ENCODE data around the gene AHNAK. TPM values are rescaled to one million over a fixed set of nuclear protein-coding genes. Genes with fewer than 3 reads are reported as not detected.

The AHNAK gene
- total RNA-seq, 2 experiments from 2014 or later = 0.21 to 0.28 TPM

DNA sequence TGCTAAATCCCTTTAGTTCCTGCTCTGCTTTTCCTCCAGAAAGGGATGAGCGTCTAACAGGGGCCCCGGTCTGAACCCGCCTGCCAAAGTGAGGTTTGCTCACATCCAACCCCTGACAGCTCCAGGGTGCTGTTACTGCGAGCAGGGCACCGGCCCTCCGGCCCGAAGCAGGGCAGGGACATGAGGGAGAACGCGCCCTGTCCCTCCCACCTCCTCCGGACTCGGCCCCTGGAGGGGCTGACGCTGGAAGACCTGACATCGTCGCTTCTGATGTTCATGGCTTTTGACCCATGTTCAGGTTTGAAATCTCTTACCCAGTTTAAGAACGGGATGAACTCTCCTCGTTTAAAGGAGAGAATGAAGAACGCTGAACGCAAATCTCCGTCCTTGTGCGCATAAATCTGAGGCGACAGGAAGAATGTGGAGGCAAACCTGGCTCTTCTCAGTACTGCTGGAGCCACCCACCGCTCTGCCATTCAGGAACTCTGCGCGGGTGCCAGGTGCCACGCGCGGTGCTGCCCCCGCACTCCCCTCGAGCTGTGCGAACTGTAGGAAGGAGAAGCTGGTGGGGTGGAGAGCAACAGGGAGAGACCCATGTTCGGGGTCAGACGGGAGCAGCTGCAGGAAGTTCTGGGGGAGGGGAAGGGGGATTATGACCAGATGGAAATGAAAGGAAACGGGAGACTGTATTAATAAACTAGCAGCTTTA, 27.9 kb upstream of the AHNAK start:
- Histone ChIP-seq H3K9me3 (ENCODE audit: low read length) (no peaks in the 10 kb centered on the region), H4K20me1 (ENCODE audit: insufficient read depth, low read length) (peaks cover 18% of the 10 kb centered on the region), H3K27ac (ENCODE audit: low read depth, low read length, poor library complexity, severe bottlenecking) (peak overlapping the region; percentile 62), H3K79me2 (ENCODE audit: insufficient read depth, low read depth, low read length) (peaks cover 49% of the 10 kb centered on the region), H3K4me2 (ENCODE audit: low read length) (peak overlapping the region; percentile 90), H3K9me2 (ENCODE audit: insufficient read depth, low read length) (no peaks in the 10 kb centered on the region), H3K4me3 (ENCODE audit: low read depth, low read length, poor library complexity, severe bottlenecking) (peak overlapping the region; percentile 87), H3K4me1 (ENCODE audit: insufficient read depth, low read length, poor library complexity, severe bottlenecking) (peaks cover 35% of the 10 kb centered on the region), H2AFZ (ENCODE audit: low read length) (peak overlapping the region; percentile 77; the same call in 1 of the 2 replicates), H3K36me3 (ENCODE audit: insufficient read depth, low read length) (peaks cover 90% of the 10 kb centered on the region)
- ChIA-PET POLR2A (interaction anchor here (0.6 to 2.0 kb wide), 17 partner anchors 8 to 212 kb away, joined by 3 to 35 read pairs (median 5); partner anchors contain the start of genes B3GAT3, C11orf98, CSKMT and HNRNPUL2), CTCF (ENCODE audit: unreplicated experiment) (interaction anchor here (1.0 to 1.2 kb wide), 2 partner anchors 17 to 150 kb away, joined by 5 read pairs; partner anchors contain the start of gene TUT1)
- DNase-seq (ENCODE audit: low spot score) = peak; percentile 36
- TSS peak; percentile 88 for BruUV-seq (replicated peaks)
- intact Hi-C loops (cut with micrococcal nuclease; ENCODE audit: unreplicated experiment) = loop anchor here (2.0 to 5.0 kb wide), 2 partner anchors 16 to 308 kb away; partner anchors contain the start of genes SLC3A2 and TUT1
- TF ChIP-seq, protein P1, sequence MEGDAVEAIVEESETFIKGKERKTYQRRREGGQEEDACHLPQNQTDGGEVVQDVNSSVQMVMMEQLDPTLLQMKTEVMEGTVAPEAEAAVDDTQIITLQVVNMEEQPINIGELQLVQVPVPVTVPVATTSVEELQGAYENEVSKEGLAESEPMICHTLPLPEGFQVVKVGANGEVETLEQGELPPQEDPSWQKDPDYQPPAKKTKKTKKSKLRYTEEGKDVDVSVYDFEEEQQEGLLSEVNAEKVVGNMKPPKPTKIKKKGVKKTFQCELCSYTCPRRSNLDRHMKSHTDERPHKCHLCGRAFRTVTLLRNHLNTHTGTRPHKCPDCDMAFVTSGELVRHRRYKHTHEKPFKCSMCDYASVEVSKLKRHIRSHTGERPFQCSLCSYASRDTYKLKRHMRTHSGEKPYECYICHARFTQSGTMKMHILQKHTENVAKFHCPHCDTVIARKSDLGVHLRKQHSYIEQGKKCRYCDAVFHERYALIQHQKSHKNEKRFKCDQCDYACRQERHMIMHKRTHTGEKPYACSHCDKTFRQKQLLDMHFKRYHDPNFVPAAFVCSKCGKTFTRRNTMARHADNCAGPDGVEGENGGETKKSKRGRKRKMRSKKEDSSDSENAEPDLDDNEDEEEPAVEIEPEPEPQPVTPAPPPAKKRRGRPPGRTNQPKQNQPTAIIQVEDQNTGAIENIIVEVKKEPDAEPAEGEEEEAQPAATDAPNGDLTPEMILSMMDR (conservative IDR thresholded peaks at IDR 0.05; ENCODE audit: low read length) = no peak
- TF ChIP-seq EZH2phosphoT487 (IDR thresholded peaks at IDR 0.05; ENCODE audit: borderline replicate concordance, low read depth, low read length) = no peak

DNA sequence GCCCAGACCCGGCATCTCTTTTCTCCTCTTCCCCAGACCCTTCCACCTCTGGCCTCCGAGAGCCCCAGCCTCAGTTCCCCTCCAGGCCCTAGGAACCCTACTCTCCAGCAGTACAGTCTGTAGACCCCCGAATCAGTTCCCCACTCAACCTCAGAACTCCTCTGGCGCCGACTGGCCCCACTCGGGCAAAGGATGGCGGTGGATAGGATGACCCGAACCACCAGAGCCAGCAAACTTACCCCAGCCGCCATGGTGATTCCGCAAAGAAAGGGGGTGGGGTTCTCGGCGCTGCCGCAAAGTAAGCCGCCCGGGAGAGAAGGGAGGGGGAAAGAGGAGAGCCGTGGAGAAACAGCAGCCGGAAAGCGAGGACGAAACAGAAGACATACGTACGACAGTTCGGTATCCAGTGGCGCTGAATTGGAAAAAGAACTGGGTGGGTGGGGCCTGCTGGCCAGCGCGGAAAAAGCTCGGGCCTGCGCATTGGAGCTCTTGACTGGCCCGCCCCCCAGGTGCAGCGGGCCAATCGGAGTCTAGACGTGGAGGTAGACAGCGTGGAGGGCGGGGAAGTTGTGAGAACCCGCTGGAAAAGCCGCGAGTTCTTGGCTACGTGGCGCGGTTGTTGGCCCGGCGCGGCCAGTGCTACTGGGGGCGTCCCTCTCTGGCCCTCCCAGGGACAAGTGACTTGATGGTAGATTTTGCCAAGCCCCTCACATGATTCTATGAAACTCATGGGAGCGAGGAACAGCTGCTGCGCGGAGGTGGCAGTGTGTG, 27.2 kb upstream of the AHNAK start, which contains the start of gene EEF1G:
Gene EEF1G (minus strand): TSS at position 300 of the 771 bp plus-strand sequence. CDS start 49 bp downstream, at position 251.
- peak; percentile 99 for DNase-seq (ENCODE audit: low spot score)
- no peak for TF ChIP-seq EZH2phosphoT487 (IDR thresholded peaks at IDR 0.05; ENCODE audit: borderline replicate concordance, low read depth, low read length)
- TF ChIP-seq, protein P1 (conservative IDR thresholded peaks at IDR 0.05; ENCODE audit: low read length) = no peak
- Histone ChIP-seq H3K4me3 (ENCODE audit: low read depth, low read length, poor library complexity, severe bottlenecking) (peak within 1 kb of the TSS; percentile 87), H3K9me2 (ENCODE audit: insufficient read depth, low read length) (no peaks in the 10 kb centered on the region), H3K27ac (ENCODE audit: low read depth, low read length, poor library complexity, severe bottlenecking) (peak within 1 kb of the TSS; percentile 62), H4K20me1 (ENCODE audit: insufficient read depth, low read length) (peaks cover 20% of the 10 kb centered on the region), H2AFZ (ENCODE audit: low read length) (peak within 1 kb of the TSS; percentile 77; the same call in 1 of the 2 replicates), H3K79me2 (ENCODE audit: insufficient read depth, low read depth, low read length) (peaks cover 56% of the 10 kb centered on the region), H3K36me3 (ENCODE audit: insufficient read depth, low read length) (peaks cover 91% of the 10 kb centered on the region), H3K9me3 (ENCODE audit: low read length) (no peaks in the 10 kb centered on the region), H3K4me2 (ENCODE audit: low read length) (peak within 1 kb of the TSS; percentile 96), H3K4me1 (ENCODE audit: insufficient read depth, low read length, poor library complexity, severe bottlenecking) (peaks cover 35% of the 10 kb centered on the region)
- POLR2A ChIA-PET = interaction anchor here (0.6 to 2.0 kb wide), 18 partner anchors 9 to 1317 kb away, joined by 3 to 35 read pairs (median 5); partner anchors contain the start of genes B3GAT3, C11orf98, CSKMT and HNRNPUL2
- CTCF ChIA-PET (ENCODE audit: unreplicated experiment) = interaction anchor here (1.0 to 1.2 kb wide), 2 partner anchors 18 to 149 kb away, joined by 5 read pairs; partner anchors contain the start of gene TUT1
- intact Hi-C loops (cut with micrococcal nuclease; ENCODE audit: unreplicated experiment) = loop anchor here (2.0 to 5.0 kb wide), 2 partner anchors 17 to 309 kb away; partner anchors contain the start of genes SLC3A2 and TUT1
- no TSS peak for BruUV-seq (replicated peaks)

Measured in OCI-LY7 (cell line).